ENCODE results near the gene FBXW7. TPM values are rescaled to one million over a fixed set of nuclear protein-coding genes. Genes with fewer than 3 reads are reported as not detected.

Gene FBXW7
- total RNA-seq, 1 experiment from 2014 or later: 27.1 TPM

DNA sequence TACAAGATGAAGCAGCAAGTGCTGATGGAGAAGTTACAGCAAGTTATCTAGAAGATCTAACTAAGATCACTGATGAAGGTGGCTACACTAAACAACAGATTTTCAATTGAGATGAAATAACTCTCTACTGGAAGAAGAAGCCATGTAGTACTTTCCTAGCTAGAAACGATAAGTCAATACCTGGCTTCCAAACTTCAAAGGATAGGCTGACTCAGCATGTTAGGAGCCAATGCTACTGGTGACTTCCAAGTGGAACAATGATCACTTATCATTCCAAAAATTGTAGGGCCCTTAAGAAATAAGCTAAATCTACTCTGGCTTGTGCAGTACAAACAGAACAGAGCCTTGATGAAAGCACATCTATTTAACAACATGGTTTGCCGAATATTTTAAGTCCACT, 55.0 kb downstream of the FBXW7 start:
- no CpG with 5 or more reads among the region's 2 CpGs for WGBS (ENCODE audit: extremely low coverage, insufficient read length, low lambda C conversion rate)
- Mint-ChIP-seq H3K36me3 (ENCODE audit: insufficient read depth in 1 of 3, low read depth in 3 of 3) (peaks cover 3 to 12% (median 4%) of the 10 kb centered on the region in 3 experiments; a peak in 5 of 7 replicates), H3K9me3 (peaks cover 0 to 5% of the 10 kb centered on the region in 2 experiments; a peak in 3 of 5 replicates)

More for the DNA sequence above, 55.0 kb downstream of the FBXW7 start:
- no peaks in the 10 kb centered on the region for H3K27me3 ChIP-seq (ENCODE audit: insufficient read depth, low read length)
- no peak overlapping the region for H4K5ac ChIP-seq (ENCODE audit: insufficient read length, low read depth, low read length)
- H3K14ac ChIP-seq (ENCODE audit: insufficient read depth, low read length): no peak overlapping the region
- Mint-ChIP-seq H3K27ac (no peak overlapping the region), H3K27me3 (ENCODE audit: low read depth) (no peaks in the 10 kb centered on the region), H3K4me1 (peaks cover 3 to 8% of the 10 kb centered on the region in 2 experiments; a peak in 1 of 4 replicates), H3K4me3 (no peak overlapping the region)
- H3K56ac ChIP-seq (ENCODE audit: insufficient read length, low read depth, low read length): no peak overlapping the region
- H3K9me3 ChIP-seq (ENCODE audit: control insufficient read depth, low read depth, low read length): no peaks in the 10 kb centered on the region
- no peaks in the 10 kb centered on the region for H3K4me1 ChIP-seq (ENCODE audit: insufficient read depth, low read length)
- no peak overlapping the region for H2BK5ac ChIP-seq (ENCODE audit: insufficient read length, low read length)
- H3K18ac ChIP-seq (ENCODE audit: insufficient read length, low read depth, low read length): no peak overlapping the region
- H3K4me2 ChIP-seq (ENCODE audit: insufficient read depth, insufficient read length, low read length): no peak overlapping the region
- no peak overlapping the region for H2BK12ac ChIP-seq (ENCODE audit: insufficient read length, low read depth, low read length)
- no peaks in the 10 kb centered on the region for H4K20me1 ChIP-seq (ENCODE audit: control insufficient read depth, insufficient read depth, insufficient read length)
- H3K23ac ChIP-seq (ENCODE audit: insufficient read length, low read depth, low read length): no peak overlapping the region
- H2BK120ac ChIP-seq (ENCODE audit: low read depth, low read length, poor library complexity, severe bottlenecking): no peak overlapping the region
- no peak overlapping the region for H2BK15ac ChIP-seq (ENCODE audit: low read depth, low read length)
- TF ChIP-seq, protein P1, sequence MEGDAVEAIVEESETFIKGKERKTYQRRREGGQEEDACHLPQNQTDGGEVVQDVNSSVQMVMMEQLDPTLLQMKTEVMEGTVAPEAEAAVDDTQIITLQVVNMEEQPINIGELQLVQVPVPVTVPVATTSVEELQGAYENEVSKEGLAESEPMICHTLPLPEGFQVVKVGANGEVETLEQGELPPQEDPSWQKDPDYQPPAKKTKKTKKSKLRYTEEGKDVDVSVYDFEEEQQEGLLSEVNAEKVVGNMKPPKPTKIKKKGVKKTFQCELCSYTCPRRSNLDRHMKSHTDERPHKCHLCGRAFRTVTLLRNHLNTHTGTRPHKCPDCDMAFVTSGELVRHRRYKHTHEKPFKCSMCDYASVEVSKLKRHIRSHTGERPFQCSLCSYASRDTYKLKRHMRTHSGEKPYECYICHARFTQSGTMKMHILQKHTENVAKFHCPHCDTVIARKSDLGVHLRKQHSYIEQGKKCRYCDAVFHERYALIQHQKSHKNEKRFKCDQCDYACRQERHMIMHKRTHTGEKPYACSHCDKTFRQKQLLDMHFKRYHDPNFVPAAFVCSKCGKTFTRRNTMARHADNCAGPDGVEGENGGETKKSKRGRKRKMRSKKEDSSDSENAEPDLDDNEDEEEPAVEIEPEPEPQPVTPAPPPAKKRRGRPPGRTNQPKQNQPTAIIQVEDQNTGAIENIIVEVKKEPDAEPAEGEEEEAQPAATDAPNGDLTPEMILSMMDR (conservative IDR thresholded peaks at IDR 0.05): no peak
- no peaks in the 10 kb centered on the region for H3K79me2 ChIP-seq (ENCODE audit: insufficient read depth, low read length)
- no peak overlapping the region for H4K91ac ChIP-seq (ENCODE audit: insufficient read length, low read depth, low read length)
- H3K23me2 ChIP-seq (ENCODE audit: insufficient read length, low read depth, low read length, poor library complexity, severe bottlenecking): no peaks in the 10 kb centered on the region
- no peak overlapping the region for H3K9ac ChIP-seq (ENCODE audit: extremely low read depth, insufficient read length, low read length)
- no peak for DNase-seq
- H2BK20ac ChIP-seq (ENCODE audit: low read depth, low read length, poor library complexity, severe bottlenecking): no peak overlapping the region
- no peak overlapping the region for H4K8ac ChIP-seq (replicated peaks; ENCODE audit: insufficient read length, low read depth, low read length)
- no peak overlapping the region for H3T11ph ChIP-seq (ENCODE audit: low read length)
- no peak overlapping the region for H3K27ac ChIP-seq (ENCODE audit: insufficient read length, low read depth, low read length)
- no peak overlapping the region for H3K4ac ChIP-seq (ENCODE audit: low read depth, low read length)
- H3K79me1 ChIP-seq (ENCODE audit: insufficient read depth, low read depth, low read length, poor library complexity, severe bottlenecking): no peaks in the 10 kb centered on the region
- no peak overlapping the region for H2AFZ ChIP-seq (ENCODE audit: low read length)
- no peak overlapping the region for H2AK5ac ChIP-seq (ENCODE audit: insufficient read length, low read length)
